Measurements from ENCODE around the gene RNF113B. TPM values are rescaled to one million over a fixed set of nuclear protein-coding genes. Genes with fewer than 3 reads are reported as not detected.

Gene RNF113B
- total RNA-seq, 1 donor from 2014 or later, result not detected

- Mint-ChIP-seq H3K27ac (no peak overlapping the region), H3K9me3 (no peaks in the 10 kb centered on the region), H3K4me1 (no peaks in the 10 kb centered on the region), H3K4me3 (no peak overlapping the region), H3K36me3 (ENCODE audit: low read depth) (no peaks in the 10 kb centered on the region), H3K27me3 (peaks cover 30% of the 10 kb centered on the region)
- no peak for DNase-seq
- intact Hi-C loops (cut with micrococcal nuclease), result no loop called here
These were observed 26.1 kb downstream of the RNF113B start for GRCh38 chr13:98150832-98151479.

DNA sequence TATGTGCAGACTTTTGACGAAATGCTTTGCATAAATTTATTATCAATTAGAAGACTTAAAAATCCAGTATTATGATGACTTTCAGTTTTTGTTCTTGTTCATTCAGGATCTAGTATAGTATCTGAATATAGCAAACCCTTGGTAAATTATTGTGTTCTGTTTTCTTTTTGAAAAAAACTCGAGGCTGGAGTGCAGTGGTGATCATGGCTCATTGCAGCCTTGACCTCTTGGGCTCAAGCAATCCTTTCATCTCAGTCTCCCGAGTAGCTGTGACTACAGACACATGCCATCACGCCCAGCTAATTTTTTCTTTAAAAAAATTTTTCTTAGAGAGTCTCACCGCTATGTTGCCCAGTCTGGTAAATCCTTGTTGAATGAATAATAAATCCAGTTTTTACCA, 29.5 kb downstream of the RNF113B start:
- Mint-ChIP-seq H3K9me3 (no peaks in the 10 kb centered on the region), H3K36me3 (ENCODE audit: low read depth) (no peaks in the 10 kb centered on the region), H3K4me1 (peaks cover 3% of the 10 kb centered on the region), H3K27ac (no peak overlapping the region), H3K4me3 (no peak overlapping the region), H3K27me3 (peaks cover 49% of the 10 kb centered on the region)
- intact Hi-C loops (cut with micrococcal nuclease), result loop anchor here (10.0 kb wide), 2 partner anchors 173 to 517 kb away; no protein-coding TSS in a partner anchor
- no peak for DNase-seq

- Mint-ChIP-seq H3K4me1 (peaks cover 5% of the 10 kb centered on the region), H3K9me3 (no peaks in the 10 kb centered on the region), H3K4me3 (peak overlapping the region; percentile 5), H3K36me3 (ENCODE audit: low read depth) (no peaks in the 10 kb centered on the region), H3K27ac (no peak overlapping the region), H3K27me3 (peaks cover 64% of the 10 kb centered on the region)
- intact Hi-C loops (cut with micrococcal nuclease), result loop anchor here (10.0 kb wide), 2 partner anchors 170 to 520 kb away; no protein-coding TSS in a partner anchor
- DNase-seq, result no peak
These were observed 32.2 kb downstream of the RNF113B start for GRCh38 chr13:98144801-98145350.

DNA sequence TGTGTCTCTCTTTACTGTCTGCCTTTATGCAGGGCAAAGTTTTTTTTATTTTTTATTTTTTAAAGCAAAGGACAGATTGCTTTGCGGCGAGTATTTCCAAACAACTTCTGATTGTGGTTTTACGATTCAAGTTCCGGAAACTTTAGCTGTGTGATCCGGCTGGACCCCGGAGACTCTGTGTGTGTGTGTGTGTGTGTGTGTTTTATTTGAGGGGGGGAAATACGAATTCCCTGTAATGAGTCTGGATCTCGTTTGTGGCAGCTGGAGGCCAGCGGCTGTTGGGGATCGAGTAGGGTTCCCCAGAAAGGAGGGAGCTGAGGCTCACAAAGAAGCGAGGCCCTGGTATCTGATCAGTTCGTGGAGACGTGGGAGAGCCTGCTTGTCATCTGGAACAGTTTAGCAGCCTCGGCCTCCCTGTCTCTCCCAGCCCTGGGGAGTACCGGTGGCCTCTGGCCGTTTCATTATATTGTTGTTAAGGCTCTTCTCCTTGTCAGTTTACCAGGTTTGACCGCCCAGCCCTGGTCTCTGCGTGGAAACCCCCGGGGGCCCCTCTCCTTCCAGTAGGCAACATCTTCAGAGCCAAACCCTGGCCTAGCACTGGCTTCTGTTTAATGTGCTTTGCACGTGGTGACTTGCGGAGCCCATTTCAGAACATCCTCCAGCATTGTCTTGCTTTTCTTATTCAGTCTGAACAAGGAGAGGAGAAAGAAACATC, 32.9 kb downstream of the RNF113B start:
- H3K27ac Mint-ChIP-seq, result no peak overlapping the region
- peaks cover 65% of the 10 kb centered on the region for H3K27me3 Mint-ChIP-seq
- H3K36me3 Mint-ChIP-seq (ENCODE audit: low read depth), result no peaks in the 10 kb centered on the region

DNA sequence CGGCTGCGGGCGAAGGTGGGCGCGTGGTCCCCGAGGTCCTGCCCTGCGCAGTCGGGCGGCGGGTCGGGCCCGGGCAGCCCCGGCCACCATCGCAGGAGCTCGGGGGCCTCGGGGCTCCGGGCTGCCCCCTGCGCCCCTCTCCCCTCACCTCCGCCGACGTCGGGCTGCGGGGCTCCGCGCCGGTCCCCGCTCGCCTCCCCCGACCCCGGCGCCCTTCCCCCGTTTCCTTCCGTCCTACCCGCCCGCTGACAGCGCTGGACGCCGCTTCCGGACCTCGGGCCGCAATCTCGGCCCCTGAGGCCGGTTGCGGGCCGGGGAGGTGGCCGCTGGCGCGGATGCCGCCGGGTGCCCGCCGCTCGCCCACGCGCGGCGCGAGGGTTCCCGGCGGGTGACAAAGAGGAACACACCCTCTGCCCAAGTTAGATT, 33.5 kb downstream of the RNF113B start:
- DNase-seq, result no peak
- Mint-ChIP-seq H3K4me1 (peaks cover 5% of the 10 kb centered on the region), H3K27ac (no peak overlapping the region), H3K36me3 (ENCODE audit: low read depth) (no peaks in the 10 kb centered on the region), H3K27me3 (peaks cover 64% of the 10 kb centered on the region), H3K4me3 (no peak overlapping the region), H3K9me3 (no peaks in the 10 kb centered on the region)
- intact Hi-C loops (cut with micrococcal nuclease), result loop anchor here (10.0 kb wide), 2 partner anchors 169 to 521 kb away; no protein-coding TSS in a partner anchor

More for the DNA sequence above, 32.9 kb downstream of the RNF113B start:
- intact Hi-C loops (cut with micrococcal nuclease), result loop anchor here (10.0 kb wide), 2 partner anchors 169 to 521 kb away; no protein-coding TSS in a partner anchor
- peaks cover 5% of the 10 kb centered on the region for H3K4me1 Mint-ChIP-seq
- DNase-seq, result no peak
- peak overlapping the region; percentile 74 for H3K4me3 Mint-ChIP-seq
- no peaks in the 10 kb centered on the region for H3K9me3 Mint-ChIP-seq

DNA sequence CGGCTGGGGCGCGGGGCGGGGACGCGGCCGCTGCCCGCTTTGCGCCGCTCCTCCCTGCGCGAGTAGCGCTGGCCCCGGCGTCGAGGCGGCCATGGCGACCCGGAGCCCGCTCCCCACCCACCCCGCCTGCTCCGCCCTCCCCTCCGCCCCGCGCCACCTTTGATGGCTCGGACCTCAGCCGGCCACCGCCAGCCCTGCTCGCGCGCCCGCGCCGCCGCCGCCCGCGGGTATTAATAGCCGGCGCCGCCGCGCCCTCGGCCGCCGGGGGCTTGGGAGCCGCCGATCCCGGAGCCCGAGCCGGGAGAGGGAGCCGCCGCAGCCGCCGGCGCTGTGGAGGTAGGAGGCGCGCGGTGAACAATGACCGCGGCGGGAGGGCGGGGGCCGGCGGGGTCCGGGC, 33.9 kb downstream of the RNF113B start:
- DNase-seq, result no peak
- no peaks in the 10 kb centered on the region for H3K9me3 Mint-ChIP-seq
- H3K4me3 Mint-ChIP-seq, result no peak overlapping the region
- no peaks in the 10 kb centered on the region for H3K36me3 Mint-ChIP-seq (ENCODE audit: low read depth)
- H3K27me3 Mint-ChIP-seq, result peaks cover 64% of the 10 kb centered on the region
- H3K4me1 Mint-ChIP-seq, result peaks cover 5% of the 10 kb centered on the region
- intact Hi-C loops (cut with micrococcal nuclease), result loop anchor here (10.0 kb wide), 2 partner anchors 168 to 522 kb away; no protein-coding TSS in a partner anchor
- H3K27ac Mint-ChIP-seq, result no peak overlapping the region

DNA sequence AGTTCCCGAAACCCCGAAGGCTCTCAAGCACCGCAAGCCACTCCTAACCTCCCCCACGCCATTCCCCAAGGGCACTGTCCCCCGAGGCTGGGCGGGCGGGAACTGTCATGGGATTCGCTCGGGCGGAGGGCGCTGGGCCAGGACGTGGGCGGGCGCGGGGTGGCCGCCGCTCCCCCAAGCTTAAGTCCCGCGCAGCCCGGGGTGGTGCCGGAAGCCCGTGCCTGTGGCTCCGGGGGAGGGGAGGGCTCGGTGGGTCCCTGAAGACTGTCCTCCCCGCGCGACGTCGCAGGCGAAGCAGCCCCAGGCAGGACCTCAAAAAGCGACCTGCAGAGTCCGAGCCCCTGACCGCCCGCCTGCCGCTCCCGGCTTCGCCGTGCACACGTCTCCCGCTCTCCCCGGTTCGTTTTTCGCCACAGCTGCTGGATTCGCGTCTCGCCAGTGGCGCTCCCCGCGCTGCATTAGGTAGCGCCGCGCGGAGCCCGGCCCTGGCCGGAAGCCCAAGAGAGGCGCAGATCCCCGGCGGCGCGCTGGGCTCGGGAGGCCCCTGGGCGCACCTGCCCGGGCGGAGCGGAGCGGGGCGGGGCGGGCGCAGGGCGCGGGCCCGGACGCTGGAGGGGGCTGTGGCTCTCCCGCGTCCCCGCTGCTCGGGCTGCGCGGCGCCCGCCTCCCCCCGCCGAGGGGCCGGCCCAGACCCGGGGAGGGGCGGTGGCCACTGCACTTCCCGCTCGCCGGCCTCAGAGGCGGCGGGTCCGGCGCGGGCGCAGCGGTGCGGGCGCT, 34.5 kb downstream of the RNF113B start, which contains the start of gene FARP1:
FARP1 (plus strand) TSS at position 715 of the 777 bp plus-strand sequence. CDS start 70,149 bp downstream, outside the sequence.
- peak within 1 kb of the TSS; percentile 77 for H3K4me3 Mint-ChIP-seq
- peak; percentile 85 for DNase-seq
- peaks cover 5% of the 10 kb centered on the region for H3K4me1 Mint-ChIP-seq
- no peak within 1 kb of the TSS for H3K27ac Mint-ChIP-seq
- H3K27me3 Mint-ChIP-seq, result peaks cover 64% of the 10 kb centered on the region
- no peaks in the 10 kb centered on the region for H3K9me3 Mint-ChIP-seq
- H3K36me3 Mint-ChIP-seq (ENCODE audit: low read depth), result no peaks in the 10 kb centered on the region
- intact Hi-C loops (cut with micrococcal nuclease), result loop anchor here (10.0 kb wide), 2 partner anchors 168 to 522 kb away; no protein-coding TSS in a partner anchor

- peak; percentile 55 for DNase-seq
- intact Hi-C loops (cut with micrococcal nuclease), result loop anchor here (10.0 kb wide), 2 partner anchors 167 to 523 kb away; no protein-coding TSS in a partner anchor
- Mint-ChIP-seq H3K27ac (no peak overlapping the region), H3K27me3 (peaks cover 61% of the 10 kb centered on the region), H3K4me1 (peaks cover 5% of the 10 kb centered on the region), H3K9me3 (no peaks in the 10 kb centered on the region), H3K36me3 (ENCODE audit: low read depth) (no peaks in the 10 kb centered on the region), H3K4me3 (peak overlapping the region; percentile 77)
These were observed 35.3 kb downstream of the RNF113B start for GRCh38 chr13:98141509-98142379.

GRCh38 chr13:98141091-98141490, 36.0 kb downstream of the RNF113B start:
- no peak overlapping the region for H3K4me3 Mint-ChIP-seq
- DNase-seq, result no peak
- no peaks in the 10 kb centered on the region for H3K9me3 Mint-ChIP-seq
- H3K27me3 Mint-ChIP-seq, result peaks cover 60% of the 10 kb centered on the region
- H3K4me1 Mint-ChIP-seq, result peaks cover 5% of the 10 kb centered on the region
- intact Hi-C loops (cut with micrococcal nuclease), result loop anchor here (10.0 kb wide), 2 partner anchors 166 to 524 kb away; no protein-coding TSS in a partner anchor
- H3K27ac Mint-ChIP-seq, result no peak overlapping the region
- no peaks in the 10 kb centered on the region for H3K36me3 Mint-ChIP-seq (ENCODE audit: low read depth)

DNA sequence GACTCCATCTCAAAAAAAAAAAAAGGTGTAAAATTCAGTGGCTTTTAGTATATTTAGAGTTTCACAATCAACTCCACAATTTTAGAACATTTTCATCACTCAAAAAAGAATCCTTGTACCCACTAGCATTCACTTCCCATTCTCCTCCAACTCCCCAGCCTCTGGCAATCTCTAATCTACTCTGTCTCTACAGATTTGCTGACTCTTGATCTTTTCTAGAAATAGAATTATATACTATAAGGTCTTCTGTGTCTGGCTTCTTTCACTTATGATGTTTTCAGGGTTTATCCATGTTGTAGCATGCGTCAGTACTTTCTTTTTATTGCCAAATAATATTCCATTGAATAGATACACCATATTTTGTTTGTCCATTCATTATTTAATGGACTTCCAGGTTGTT, 42.2 kb downstream of the RNF113B start:
- no peak for DNase-seq
- Mint-ChIP-seq H3K9me3 (no peaks in the 10 kb centered on the region), H3K4me1 (no peaks in the 10 kb centered on the region), H3K27me3 (peaks cover 20% of the 10 kb centered on the region), H3K36me3 (ENCODE audit: low read depth) (no peaks in the 10 kb centered on the region), H3K27ac (no peak overlapping the region), H3K4me3 (no peak overlapping the region)
- intact Hi-C loops (cut with micrococcal nuclease), result no loop called here

DNA sequence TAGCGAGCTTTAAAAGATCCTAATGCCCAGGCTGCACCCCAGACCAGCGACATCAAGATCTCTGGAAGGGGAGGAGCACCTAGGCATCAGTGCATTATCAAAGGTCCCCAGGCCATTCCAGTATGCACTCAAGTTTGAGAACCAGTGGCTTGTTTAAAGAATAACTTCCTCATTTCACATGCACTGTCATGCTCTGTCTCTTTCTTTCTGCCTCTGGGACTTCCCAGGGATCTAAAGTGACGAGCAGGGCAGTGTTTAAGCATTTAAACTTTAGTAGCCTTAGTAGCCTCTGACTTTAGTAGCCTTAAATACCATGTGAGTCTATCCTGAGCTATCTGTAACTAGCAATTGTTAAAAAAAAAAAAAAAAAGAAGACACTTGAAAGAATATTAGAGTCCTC, 43.1 kb downstream of the RNF113B start:
- intact Hi-C loops (cut with micrococcal nuclease), result no loop called here
- Mint-ChIP-seq H3K36me3 (ENCODE audit: low read depth) (no peaks in the 10 kb centered on the region), H3K4me3 (no peak overlapping the region), H3K27me3 (peaks cover 15% of the 10 kb centered on the region), H3K4me1 (no peaks in the 10 kb centered on the region), H3K27ac (no peak overlapping the region), H3K9me3 (no peaks in the 10 kb centered on the region)
- DNase-seq, result no peak

GRCh38 chr13:98129059-98129746, 47.9 kb downstream of the RNF113B start:
- Mint-ChIP-seq H3K4me1 (no peaks in the 10 kb centered on the region), H3K27ac (no peak overlapping the region), H3K27me3 (peaks cover 2% of the 10 kb centered on the region), H3K36me3 (ENCODE audit: low read depth) (peaks cover 1% of the 10 kb centered on the region), H3K4me3 (no peak overlapping the region), H3K9me3 (peaks cover 6% of the 10 kb centered on the region)
- DNase-seq, result no peak
- intact Hi-C loops (cut with micrococcal nuclease), result no loop called here
